GM19238 (cell line): ENCODE data around the gene GBP1.
"Not testable (repeated sequence)": the region's sequence is repeated elsewhere in the genome, so short reads cannot be mapped to it uniquely, and the experiment has no call there.

Experiments used
- DNase-seq: peaks from one replicate; pipeline ENCODE4 v3.0.0; 2011; ENCODE audit warnings: low spot score; ENCODE audit not compliant: insufficient read length

GBP1 gene

GRCh38 chr1:89065079-89065868 is at the start of gene GBP1:
GBP1 (minus strand) TSS chr1:89065208; CDS start chr1:89063234, 1,974 bp downstream.
- DNase-seq = no peak

GRCh38 chr1:89114662-89115061 is 49.7 kb upstream of the GBP1 start:
- DNase-seq = no peak

GRCh38 chr1:89112871-89113613 is 48.0 kb upstream of the GBP1 start:
- DNase-seq = no peak

- DNase-seq = no peak
These were observed 39.7 kb upstream of the GBP1 start for GRCh38 chr1:89104687-89105086.

GRCh38 chr1:89104147-89104546 is 39.1 kb upstream of the GBP1 start:
- no peak for DNase-seq

- no peak for DNase-seq
These were observed 37.0 kb upstream of the GBP1 start for GRCh38 chr1:89102021-89102420.

- DNase-seq = no peak
These were observed 35.4 kb upstream of the GBP1 start for GRCh38 chr1:89100412-89100811.

- no peak for DNase-seq
These were observed 33.8 kb upstream of the GBP1 start for GRCh38 chr1:89098857-89099256.

GRCh38 chr1:89095737-89096136 is 30.7 kb upstream of the GBP1 start:
- no peak for DNase-seq

- no peak for DNase-seq
These were observed 25.0 kb upstream of the GBP1 start for GRCh38 chr1:89089962-89090361.

- DNase-seq = no peak
These were observed 23.6 kb upstream of the GBP1 start for GRCh38 chr1:89088572-89088971.

- no peak for DNase-seq
These were observed 22.2 kb upstream of the GBP1 start for GRCh38 chr1:89087241-89087640.

- DNase-seq = peak; percentile 31
These were observed 20.8 kb upstream of the GBP1 start for GRCh38 chr1:89085781-89086180.

- DNase-seq = no peak
These were observed 16.0 kb upstream of the GBP1 start for GRCh38 chr1:89081005-89081404.

GRCh38 chr1:89080068-89080467 is 15.1 kb upstream of the GBP1 start:
- DNase-seq = not testable (repeated sequence)

GRCh38 chr1:89072466-89073065 is 7.6 kb upstream of the GBP1 start:
- DNase-seq = not testable (repeated sequence)

- DNase-seq = no peak
These were observed 5.5 kb upstream of the GBP1 start for GRCh38 chr1:89070509-89070908.

- DNase-seq = no peak
These were observed 4.9 kb upstream of the GBP1 start for GRCh38 chr1:89069951-89070350.

GRCh38 chr1:89068291-89068690 is 3.3 kb upstream of the GBP1 start:
- no peak for DNase-seq

- DNase-seq = no peak
These were observed 376 bp downstream of the GBP1 start for GRCh38 chr1:89064632-89065031.

- DNase-seq = no peak
These were observed 1.9 kb downstream of the GBP1 start for GRCh38 chr1:89063094-89063493.

- no peak for DNase-seq
These were observed 4.9 kb downstream of the GBP1 start for GRCh38 chr1:89060091-89060490.
